CD4-positive, alpha-beta T cell treated with Interleukin-15 for 1 hour (primary cell): ENCODE data around the gene KCNAB3.

Source experiments
- DNase-seq: peaks from one replicate; pipeline ENCODE4 v3.0.0-alpha.2; 2020

The KCNAB3 gene

GRCh38 chr17:7897090-7897489 is 32.6 kb downstream of the KCNAB3 start:
- no peak for DNase-seq

GRCh38 chr17:7894866-7895265 is 34.8 kb downstream of the KCNAB3 start:
- DNase-seq: no peak

- DNase-seq: no peak
Measured at GRCh38 chr17:7894226-7894625, 35.4 kb downstream of the KCNAB3 start.

- no peak for DNase-seq
Measured at GRCh38 chr17:7893187-7893880, 36.3 kb downstream of the KCNAB3 start.

GRCh38 chr17:7889166-7889955 is 40.3 kb downstream of the KCNAB3 start:
- DNase-seq: peak; percentile 67

GRCh38 chr17:7888184-7888920 is 41.3 kb downstream of the KCNAB3 start, which contains the start of gene CHD3:
TSS of gene CHD3 (plus strand) at chr17:7888789. CDS start at chr17:7889001, 212 bp downstream.
- no peak for DNase-seq

- DNase-seq: peak; percentile 95
Measured at GRCh38 chr17:7887482-7888183, 42.0 kb downstream of the KCNAB3 start.

GRCh38 chr17:7887038-7887481 is 42.6 kb downstream of the KCNAB3 start:
- DNase-seq: no peak

- peak; percentile 74 for DNase-seq
Measured at GRCh38 chr17:7886227-7887037, 43.2 kb downstream of the KCNAB3 start.

GRCh38 chr17:7885367-7886226 is 44.1 kb downstream of the KCNAB3 start:
- peak; percentile 55 for DNase-seq

GRCh38 chr17:7884581-7885366 is 44.9 kb downstream of the KCNAB3 start:
- peak; percentile 39 for DNase-seq

GRCh38 chr17:7883781-7884386 is 45.8 kb downstream of the KCNAB3 start:
- peak; percentile 45 for DNase-seq

GRCh38 chr17:7882629-7883028 is 47.0 kb downstream of the KCNAB3 start:
- DNase-seq: no peak

- DNase-seq: no peak
Measured at GRCh38 chr17:7882068-7882467, 47.6 kb downstream of the KCNAB3 start.

- DNase-seq: no peak
Measured at GRCh38 chr17:7881276-7882054, 48.2 kb downstream of the KCNAB3 start.

- no peak for DNase-seq
Measured at GRCh38 chr17:7880076-7880868, 49.4 kb downstream of the KCNAB3 start.

- no peak for DNase-seq
Measured at GRCh38 chr17:7878234-7878633, 51.4 kb downstream of the KCNAB3 start.
